ENCODE data around the gene FAF1.

The FAF1 gene

DNA sequence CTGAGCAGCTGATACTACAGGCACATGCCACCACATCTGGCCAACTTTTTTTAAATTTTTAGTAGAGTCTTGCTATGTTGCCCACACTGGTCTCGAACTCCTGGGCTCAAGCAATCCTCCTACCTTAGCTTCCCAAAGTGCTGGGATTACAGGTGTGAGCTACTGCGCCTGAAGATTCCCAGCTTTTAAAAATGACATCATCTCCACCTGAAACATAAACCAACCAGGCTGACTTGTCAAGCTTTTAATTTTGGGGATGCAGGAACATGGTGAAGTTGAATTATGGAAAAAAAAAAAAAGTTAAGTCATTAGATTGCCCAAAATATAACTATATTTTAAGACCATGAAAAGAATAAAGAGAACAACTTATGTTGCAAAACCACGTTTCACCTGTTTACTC is 350.6 kb downstream of the FAF1 start:
- Histone ChIP-seq H3K4me1 (ENCODE audit: low read length) (no peaks in the 10 kb centered on the region), H3K27me3 (ENCODE audit: low read depth, low read length) (no peaks in the 10 kb centered on the region), H3K27ac (ENCODE audit: low read length) (no peak overlapping the region), H4K20me1 (ENCODE audit: insufficient read depth, low read length) (no peaks in the 10 kb centered on the region), H2AFZ (ENCODE audit: low read depth, low read length) (no peak overlapping the region), H3K4me2 (ENCODE audit: low read length) (no peak overlapping the region), H3K9me3 (ENCODE audit: insufficient read depth, low read length) (no peaks in the 10 kb centered on the region), H3K79me2 (ENCODE audit: low read length) (no peaks in the 10 kb centered on the region), H3K36me3 (replicated peaks; ENCODE audit: low read depth, low read length) (no peaks in the 10 kb centered on the region), H3K9ac (ENCODE audit: low read length) (no peak overlapping the region), H3K4me3 (ENCODE audit: low read length) (no peak overlapping the region)
- TF ChIP-seq EZH2phosphoT487 (IDR thresholded peaks at IDR 0.05; ENCODE audit: low read depth) = no peak
- TF ChIP-seq CTCF (IDR thresholded peaks at IDR 0.05; ENCODE audit: low read depth, low read length) = no peak

- Histone ChIP-seq H2AFZ (ENCODE audit: low read depth, low read length) (no peak overlapping the region), H3K4me3 (ENCODE audit: low read length) (no peak overlapping the region)
Measured at GRCh38 chr1:50605186-50605875, 354.7 kb downstream of the FAF1 start.

GRCh38 chr1:50604580-50604979 is 355.5 kb downstream of the FAF1 start:
- Histone ChIP-seq H3K36me3 (replicated peaks; ENCODE audit: low read depth, low read length) (no peaks in the 10 kb centered on the region), H4K20me1 (ENCODE audit: insufficient read depth, low read length) (no peaks in the 10 kb centered on the region), H3K4me3 (ENCODE audit: low read length) (no peak overlapping the region), H2AFZ (ENCODE audit: low read depth, low read length) (no peak overlapping the region), H3K4me1 (ENCODE audit: low read length) (peaks cover 11% of the 10 kb centered on the region), H3K9me3 (ENCODE audit: insufficient read depth, low read length) (no peaks in the 10 kb centered on the region), H3K27me3 (ENCODE audit: low read depth, low read length) (no peaks in the 10 kb centered on the region), H3K79me2 (ENCODE audit: low read length) (no peaks in the 10 kb centered on the region), H3K4me2 (ENCODE audit: low read length) (no peak overlapping the region), H3K9ac (ENCODE audit: low read length) (no peak overlapping the region), H3K27ac (ENCODE audit: low read length) (no peak overlapping the region)
- no peak for TF ChIP-seq CTCF (IDR thresholded peaks at IDR 0.05; ENCODE audit: low read depth, low read length)
- TF ChIP-seq EZH2phosphoT487 (IDR thresholded peaks at IDR 0.05; ENCODE audit: low read depth) = no peak

More at GRCh38 chr1:50605186-50605875, 354.7 kb downstream of the FAF1 start:
- TF ChIP-seq CTCF (IDR thresholded peaks at IDR 0.05; ENCODE audit: low read depth, low read length) (peak; percentile 66), EZH2phosphoT487 (IDR thresholded peaks at IDR 0.05; ENCODE audit: low read depth) (no peak)
- H3K27me3 ChIP-seq (ENCODE audit: low read depth, low read length) = no peaks in the 10 kb centered on the region
- H3K9ac ChIP-seq (ENCODE audit: low read length) = no peak overlapping the region
- no peaks in the 10 kb centered on the region for H3K79me2 ChIP-seq (ENCODE audit: low read length)
- no peaks in the 10 kb centered on the region for H3K36me3 ChIP-seq (replicated peaks; ENCODE audit: low read depth, low read length)
- H3K9me3 ChIP-seq (ENCODE audit: insufficient read depth, low read length) = no peaks in the 10 kb centered on the region
- H3K4me1 ChIP-seq (ENCODE audit: low read length) = peaks cover 11% of the 10 kb centered on the region
- H3K4me2 ChIP-seq (ENCODE audit: low read length) = no peak overlapping the region
- H4K20me1 ChIP-seq (ENCODE audit: insufficient read depth, low read length) = no peaks in the 10 kb centered on the region
- H3K27ac ChIP-seq (ENCODE audit: low read length) = no peak overlapping the region

DNA sequence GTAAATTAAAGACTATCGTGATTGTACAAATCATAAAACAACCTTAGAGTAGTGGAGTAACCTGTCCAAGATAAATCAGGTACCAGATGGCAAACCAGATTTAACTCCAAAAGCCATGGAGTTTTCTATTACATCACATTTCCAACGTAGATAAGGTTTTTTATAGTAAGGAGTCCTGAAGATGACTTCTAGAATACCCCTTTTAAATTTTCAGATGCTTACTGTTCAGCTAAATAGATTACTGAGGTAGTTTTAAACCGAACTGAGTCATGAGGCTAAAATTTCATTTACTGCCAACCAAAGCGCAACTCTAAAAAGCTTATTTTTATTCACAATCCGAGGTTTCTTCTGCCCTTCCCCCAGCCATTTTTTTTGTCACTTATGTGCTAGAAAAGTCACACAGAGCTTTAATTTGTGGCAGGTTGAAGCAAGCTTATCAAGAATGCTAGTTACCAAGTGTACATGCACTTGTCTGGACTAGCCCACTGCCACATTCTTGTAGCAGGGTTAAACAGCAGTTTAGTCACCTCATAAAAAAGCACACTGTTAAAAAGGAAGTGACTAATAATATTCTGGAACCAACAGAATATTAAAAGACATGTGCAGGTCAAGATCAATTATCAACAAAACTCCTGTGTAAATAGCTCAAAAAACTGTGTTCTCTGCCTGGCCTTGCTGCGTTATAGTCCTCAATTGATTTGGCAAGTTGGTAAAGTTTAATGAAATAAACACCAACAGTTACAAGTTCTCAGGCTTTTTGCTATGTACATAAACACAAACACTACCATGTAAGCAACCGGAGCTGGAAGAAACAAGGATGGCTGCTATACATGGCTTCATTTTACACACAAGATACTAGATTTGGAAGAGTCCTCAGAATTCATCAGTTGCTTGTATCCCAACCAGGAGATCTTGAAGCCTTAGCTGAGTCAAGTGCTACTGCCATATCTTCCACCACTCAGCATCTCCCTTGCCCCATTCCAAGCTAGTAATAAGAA is 356.5 kb downstream of the FAF1 start:
- no peaks in the 10 kb centered on the region for H3K79me2 ChIP-seq (ENCODE audit: low read length)
- H2AFZ ChIP-seq (ENCODE audit: low read depth, low read length) = no peak overlapping the region
- TF ChIP-seq EZH2phosphoT487 (IDR thresholded peaks at IDR 0.05; ENCODE audit: low read depth) (no peak), CTCF (IDR thresholded peaks at IDR 0.05; ENCODE audit: low read depth, low read length) (no peak)
- no peaks in the 10 kb centered on the region for H3K9me3 ChIP-seq (ENCODE audit: insufficient read depth, low read length)
- no peak overlapping the region for H3K27ac ChIP-seq (ENCODE audit: low read length)
- no peaks in the 10 kb centered on the region for H3K36me3 ChIP-seq (replicated peaks; ENCODE audit: low read depth, low read length)
- H4K20me1 ChIP-seq (ENCODE audit: insufficient read depth, low read length) = no peaks in the 10 kb centered on the region
- H3K4me3 ChIP-seq (ENCODE audit: low read length) = no peak overlapping the region
- H3K9ac ChIP-seq (ENCODE audit: low read length) = no peak overlapping the region
- peaks cover 11% of the 10 kb centered on the region for H3K4me1 ChIP-seq (ENCODE audit: low read length)
- no peaks in the 10 kb centered on the region for H3K27me3 ChIP-seq (ENCODE audit: low read depth, low read length)
- peak overlapping the region; percentile 51 for H3K4me2 ChIP-seq (ENCODE audit: low read length)

Data from OCI-LY3 (cell line).